ENCODE results near the gene AK5. TPM values are rescaled to one million over a fixed set of nuclear protein-coding genes. Genes with fewer than 3 reads are reported as not detected.

The AK5 gene
- total RNA-seq, 1 donor from 2014 or later: not detected

GRCh38 chr1:77560741-77561140, 278.9 kb downstream of the AK5 start:
- no peak for TF ChIP-seq CTCF (IDR thresholded peaks at IDR 0.05)
- Mint-ChIP-seq H3K4me1 (no peaks in the 10 kb centered on the region), H3K4me3 (no peak overlapping the region), H3K27ac (no peak overlapping the region), H3K9me3 (no peaks in the 10 kb centered on the region), H3K36me3 (ENCODE audit: low read depth) (peaks cover 38% of the 10 kb centered on the region), H3K27me3 (no peaks in the 10 kb centered on the region)
- ChIA-PET POLR2A (interaction anchor here (0.7 kb wide), 1 partner anchor 1342 kb away, joined by 9 read pairs; no protein-coding TSS in a partner anchor), CTCF (no interaction called here)
- no peak for DNase-seq
- ATAC-seq (ENCODE audit: low read depth): no peak
- intact Hi-C loops (cut with micrococcal nuclease): no loop called here

GRCh38 chr1:77562596-77563150, 280.9 kb downstream of the AK5 start:
- no peak for TF ChIP-seq CTCF (IDR thresholded peaks at IDR 0.05)
- Mint-ChIP-seq H3K27ac (no peak overlapping the region), H3K9me3 (no peaks in the 10 kb centered on the region), H3K27me3 (no peaks in the 10 kb centered on the region), H3K4me1 (no peaks in the 10 kb centered on the region), H3K4me3 (no peak overlapping the region), H3K36me3 (ENCODE audit: low read depth) (peaks cover 57% of the 10 kb centered on the region)
- CTCF ChIA-PET: no interaction called here
- DNase-seq: no peak
- no peak for ATAC-seq (ENCODE audit: low read depth)
- POLR2A ChIA-PET: no interaction called here
- intact Hi-C loops (cut with micrococcal nuclease): no loop called here

GRCh38 chr1:77565321-77565720, 283.5 kb downstream of the AK5 start:
- ATAC-seq (ENCODE audit: low read depth) (no peak), DNase-seq (no peak)
- CTCF ChIA-PET: no interaction called here
- Mint-ChIP-seq H3K27ac (no peak overlapping the region), H3K9me3 (no peaks in the 10 kb centered on the region), H3K27me3 (no peaks in the 10 kb centered on the region), H3K36me3 (ENCODE audit: low read depth) (peaks cover 74% of the 10 kb centered on the region), H3K4me3 (no peak overlapping the region), H3K4me1 (no peaks in the 10 kb centered on the region)
- TF ChIP-seq CTCF (IDR thresholded peaks at IDR 0.05): no peak
- POLR2A ChIA-PET: no interaction called here
- intact Hi-C loops (cut with micrococcal nuclease): no loop called here

GRCh38 chr1:77571642-77572041, 289.8 kb downstream of the AK5 start:
- Mint-ChIP-seq H3K36me3 (ENCODE audit: low read depth) (peaks cover 69% of the 10 kb centered on the region), H3K27ac (no peak overlapping the region), H3K27me3 (no peaks in the 10 kb centered on the region), H3K4me3 (no peak overlapping the region), H3K4me1 (no peaks in the 10 kb centered on the region), H3K9me3 (no peaks in the 10 kb centered on the region)
- ChIA-PET POLR2A (no interaction called here), CTCF (interaction anchor here (0.6 kb wide), 1 partner anchor 558 kb away, joined by 4 read pairs; no protein-coding TSS in a partner anchor)
- TF ChIP-seq CTCF (IDR thresholded peaks at IDR 0.05): no peak
- ATAC-seq (ENCODE audit: low read depth): no peak
- intact Hi-C loops (cut with micrococcal nuclease): no loop called here
- no peak for DNase-seq

GRCh38 chr1:77579547-77579946, 297.7 kb downstream of the AK5 start:
- TF ChIP-seq CTCF (IDR thresholded peaks at IDR 0.05): no peak
- DNase-seq (no peak), ATAC-seq (ENCODE audit: low read depth) (no peak)
- intact Hi-C loops (cut with micrococcal nuclease): no loop called here
- no peak overlapping the region for H3K27ac Mint-ChIP-seq
- POLR2A ChIA-PET: no interaction called here
- no peak overlapping the region for H3K4me3 Mint-ChIP-seq
- H3K36me3 Mint-ChIP-seq (ENCODE audit: low read depth): peaks cover 68% of the 10 kb centered on the region
- peaks cover 6% of the 10 kb centered on the region for H3K4me1 Mint-ChIP-seq
- no peaks in the 10 kb centered on the region for H3K9me3 Mint-ChIP-seq
- CTCF ChIA-PET: no interaction called here
- no peaks in the 10 kb centered on the region for H3K27me3 Mint-ChIP-seq

All from activated B cell treated with CpG ODN at 0.5 μM for 24 hours (primary cell).